ENCODE results near the gene RFPL3.

RFPL3 gene

DNA sequence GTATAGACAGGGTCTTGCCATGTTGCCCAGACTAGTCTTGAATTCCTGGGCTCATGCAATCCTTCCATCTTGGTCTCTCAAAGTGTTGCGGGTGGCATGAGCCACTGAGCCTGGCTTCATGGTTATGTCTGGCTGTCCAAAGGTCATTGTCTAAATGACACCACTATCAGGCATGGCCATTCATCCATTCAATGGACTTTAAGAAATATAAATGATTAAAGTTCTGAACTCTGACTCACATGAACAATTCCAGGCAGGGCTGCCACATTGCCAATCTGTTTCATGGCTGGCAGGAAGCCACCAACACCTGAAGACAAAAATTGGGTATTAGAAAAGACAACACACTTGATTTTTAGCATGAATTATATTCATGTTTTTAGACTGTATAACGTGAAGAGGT, 50.3 kb downstream of the RFPL3 start:
- no peak overlapping the region for H3K4me3 ChIP-seq (ENCODE audit: low read depth, low read length)
- DNase-seq (ENCODE audit: low read depth), result no peak
- TF ChIP-seq, protein P1, sequence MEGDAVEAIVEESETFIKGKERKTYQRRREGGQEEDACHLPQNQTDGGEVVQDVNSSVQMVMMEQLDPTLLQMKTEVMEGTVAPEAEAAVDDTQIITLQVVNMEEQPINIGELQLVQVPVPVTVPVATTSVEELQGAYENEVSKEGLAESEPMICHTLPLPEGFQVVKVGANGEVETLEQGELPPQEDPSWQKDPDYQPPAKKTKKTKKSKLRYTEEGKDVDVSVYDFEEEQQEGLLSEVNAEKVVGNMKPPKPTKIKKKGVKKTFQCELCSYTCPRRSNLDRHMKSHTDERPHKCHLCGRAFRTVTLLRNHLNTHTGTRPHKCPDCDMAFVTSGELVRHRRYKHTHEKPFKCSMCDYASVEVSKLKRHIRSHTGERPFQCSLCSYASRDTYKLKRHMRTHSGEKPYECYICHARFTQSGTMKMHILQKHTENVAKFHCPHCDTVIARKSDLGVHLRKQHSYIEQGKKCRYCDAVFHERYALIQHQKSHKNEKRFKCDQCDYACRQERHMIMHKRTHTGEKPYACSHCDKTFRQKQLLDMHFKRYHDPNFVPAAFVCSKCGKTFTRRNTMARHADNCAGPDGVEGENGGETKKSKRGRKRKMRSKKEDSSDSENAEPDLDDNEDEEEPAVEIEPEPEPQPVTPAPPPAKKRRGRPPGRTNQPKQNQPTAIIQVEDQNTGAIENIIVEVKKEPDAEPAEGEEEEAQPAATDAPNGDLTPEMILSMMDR (IDR thresholded peaks at IDR 0.05; ENCODE audit: insufficient read depth, low read depth, low read length, missing control alignments), result no peak

DNA sequence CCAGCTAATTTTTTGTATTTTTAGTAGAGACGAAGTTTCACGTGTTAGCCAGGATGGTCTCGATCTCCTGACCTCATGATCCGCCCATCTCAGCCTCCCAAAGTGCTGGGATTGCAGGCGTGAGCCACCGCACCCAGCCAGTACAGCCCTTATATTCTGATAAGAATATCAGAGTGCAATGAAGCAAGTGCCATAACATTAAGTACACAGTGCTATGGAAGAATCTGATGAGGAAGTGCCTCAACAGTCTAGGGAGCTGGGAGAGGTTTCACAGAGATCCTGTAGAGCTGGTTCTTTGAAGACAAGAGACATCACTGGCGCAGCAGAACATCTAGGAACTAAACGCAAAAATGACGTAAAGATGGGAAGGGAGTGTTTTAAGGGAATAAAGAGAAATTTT, 52.3 kb downstream of the RFPL3 start:
- TF ChIP-seq, protein P1 (IDR thresholded peaks at IDR 0.05; ENCODE audit: insufficient read depth, low read depth, low read length, missing control alignments), result no peak
- no peak overlapping the region for H3K4me3 ChIP-seq (ENCODE audit: low read depth, low read length)
- no peak for DNase-seq (ENCODE audit: low read depth)

DNA sequence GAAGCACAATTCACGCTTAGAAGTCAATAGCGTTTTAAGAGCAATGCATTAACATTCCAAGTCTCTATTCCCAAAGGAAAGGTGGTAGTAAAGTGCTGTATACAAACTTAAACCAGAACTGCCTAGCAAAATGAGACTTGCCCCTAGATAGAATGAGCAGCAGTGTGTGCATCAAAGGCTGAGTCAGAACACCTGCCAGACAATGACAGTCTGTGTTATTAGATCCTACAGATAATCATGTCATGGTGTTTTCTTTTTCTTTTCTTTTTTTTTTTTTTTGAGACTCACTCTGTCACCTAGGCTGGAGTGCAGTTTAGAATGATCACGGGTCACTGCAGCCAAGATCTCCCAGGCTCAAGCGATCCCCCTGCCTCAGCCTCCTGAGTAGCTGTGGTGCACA, 52.8 kb downstream of the RFPL3 start:
- H3K4me3 ChIP-seq (ENCODE audit: low read depth, low read length), result peak overlapping the region; percentile 72
- DNase-seq (ENCODE audit: low read depth), result no peak
- TF ChIP-seq, protein P1 (IDR thresholded peaks at IDR 0.05; ENCODE audit: insufficient read depth, low read depth, low read length, missing control alignments), result no peak

Data from GM12865 (cell line).